Kidney (tissue), 14 donors: Measurements from ENCODE around the gene PTPRG. TPM values are rescaled to one million over a fixed set of nuclear protein-coding genes. Genes with fewer than 3 reads are reported as not detected.
A peak's percentile ranks its signal among the peaks of the same experiment; 100 is the strongest.

Source experiments
- DNase-seq, 5 donors: peaks; one replicate each; pipeline ENCODE4 v3.0.0-alpha.2; 2013 to 2020
- FAIRE-seq: peaks from 2 replicates; lab custom pipeline; 2012; peaks lifted over from hg19 to GRCh38; lab: Jason Lieb, UNC
- H3K27ac ChIP-seq, 2 donors: one replicate each; pipeline ENCODE4 v1.7.0; 2013; ENCODE audit warnings: low read depth in 2 of 2, low read length in 2 of 2, inconsistent platforms in 1 of 2
- H3K27me3 ChIP-seq: one replicate; pipeline ENCODE4 v1.7.1; 2013; ENCODE audit warnings: low read length, inconsistent platforms; ENCODE audit not compliant: control insufficient read depth, insufficient read depth
- H3K36me3 ChIP-seq, 3 donors: one replicate each; pipeline versions ENCODE4 v1.7.0 to v1.7.1; 2013; ENCODE audit warnings: low read length in 3 of 3, control low read depth in 1 of 3, inconsistent platforms in 1 of 3; ENCODE audit not compliant: insufficient read depth in 3 of 3, control insufficient read depth in 2 of 3
- H3K4me1 ChIP-seq, 3 donors: one replicate each; pipeline versions ENCODE4 v1.7.0 to v1.7.1; 2013; ENCODE audit warnings: low read length in 3 of 3, inconsistent platforms in 1 of 3, low read depth in 1 of 3; ENCODE audit not compliant: control insufficient read depth in 2 of 3, insufficient read depth in 2 of 3
- H3K4me3 ChIP-seq, 3 donors: one replicate each; pipeline versions ENCODE4 v1.7.0 to v1.8.1; 2013; ENCODE audit warnings: low read length in 3 of 3, control low read depth in 1 of 3, inconsistent platforms in 1 of 3
- H3K9ac ChIP-seq, 3 donors: one replicate each; pipeline versions ENCODE4 v1.7.0 to v1.7.1; 2013; ENCODE audit warnings: low read length in 3 of 3, control low read depth in 1 of 3, inconsistent platforms in 1 of 3
- H3K9me3 ChIP-seq, 3 donors: one replicate each; pipeline versions ENCODE4 v1.7.0 to v1.7.1; 2013; ENCODE audit warnings: low read length in 3 of 3, control low read depth in 1 of 3, inconsistent platforms in 1 of 3; ENCODE audit not compliant: control insufficient read depth in 2 of 3, insufficient read depth in 1 of 3
- intact Hi-C: fragments of 100-400 bp; cut with DNase I; formaldehyde crosslinking; loops from one replicate; pipeline ENCODE4 v1.11.1; 2022
- polyA plus RNA-seq: library from polyadenylated mRNA; stranded (reverse); fragments of 350-450 nt; fragmentation: Illumina TruSeq; extraction: RNeasy Lipid Tissue Mini Kit (QIAGEN cat#74804); gene quantifications from one replicate; pipeline ENCODE4 v1.2.3, GENCODE V29; 2014; ENCODE audit warnings: low read depth, low replicate concordance; ENCODE audit not compliant: insufficient read depth
- total RNA-seq: library from RNA; stranded (reverse); fragmentation: NEBNext Ultra II Directional; extraction: Animal tissue kit (Norgen Biotek cat#: 25700); gene quantifications from one replicate; pipeline ENCODE4 v1.2.1, GENCODE V29; 2021
- TF ChIP-seq, protein P1 (sequence below): IDR thresholded peaks from 3 replicates; pipeline ENCODE4 v1.5.1; 2012; ENCODE audit warnings: mild to moderate bottlenecking, moderate library complexity, borderline replicate concordance; ENCODE audit not compliant: insufficient read depth; ENCODE audit errors: extremely low read depth
- donor health status: control.
- donor health status: control.
- donor health status: control.
- donor health status: control.
- donor health status: control.
- donor health status: DM: yes; HTN: yes; CAD: no.
- donor health status: Normal renal cell carcinoma (clear cell type).

The PTPRG gene
- total and polyA plus RNA-seq, 2 donors from 2014 or later, result 9.2 to 154 TPM

DNA sequence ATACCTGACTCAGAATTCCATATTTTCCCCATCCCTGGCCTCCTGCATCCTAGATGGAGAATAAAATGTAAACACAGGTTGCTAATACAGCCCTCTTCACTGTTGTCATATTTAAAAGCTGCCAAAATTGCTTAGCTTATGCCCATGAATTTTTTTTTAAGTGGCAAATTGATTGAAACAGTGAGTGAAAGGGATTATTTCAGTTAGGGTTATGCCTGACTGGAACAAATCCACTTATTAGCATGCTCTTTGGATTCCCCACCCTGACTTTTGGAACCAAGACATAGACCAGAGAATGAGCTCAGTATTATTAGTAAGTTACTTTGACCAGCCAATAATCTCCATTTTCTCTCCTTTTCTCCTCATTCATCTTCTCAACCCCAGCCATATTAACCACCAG lies 567.3 kb downstream of the PTPRG start:
- peaks cover 0 to 4% (median 2%) of the 10 kb centered on the region in 3 donors for H3K4me1 ChIP-seq
- TF ChIP-seq, protein P1, sequence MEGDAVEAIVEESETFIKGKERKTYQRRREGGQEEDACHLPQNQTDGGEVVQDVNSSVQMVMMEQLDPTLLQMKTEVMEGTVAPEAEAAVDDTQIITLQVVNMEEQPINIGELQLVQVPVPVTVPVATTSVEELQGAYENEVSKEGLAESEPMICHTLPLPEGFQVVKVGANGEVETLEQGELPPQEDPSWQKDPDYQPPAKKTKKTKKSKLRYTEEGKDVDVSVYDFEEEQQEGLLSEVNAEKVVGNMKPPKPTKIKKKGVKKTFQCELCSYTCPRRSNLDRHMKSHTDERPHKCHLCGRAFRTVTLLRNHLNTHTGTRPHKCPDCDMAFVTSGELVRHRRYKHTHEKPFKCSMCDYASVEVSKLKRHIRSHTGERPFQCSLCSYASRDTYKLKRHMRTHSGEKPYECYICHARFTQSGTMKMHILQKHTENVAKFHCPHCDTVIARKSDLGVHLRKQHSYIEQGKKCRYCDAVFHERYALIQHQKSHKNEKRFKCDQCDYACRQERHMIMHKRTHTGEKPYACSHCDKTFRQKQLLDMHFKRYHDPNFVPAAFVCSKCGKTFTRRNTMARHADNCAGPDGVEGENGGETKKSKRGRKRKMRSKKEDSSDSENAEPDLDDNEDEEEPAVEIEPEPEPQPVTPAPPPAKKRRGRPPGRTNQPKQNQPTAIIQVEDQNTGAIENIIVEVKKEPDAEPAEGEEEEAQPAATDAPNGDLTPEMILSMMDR, result no peak
- no peak overlapping the region for H3K9ac ChIP-seq
- peaks cover 0 to 2% (median 0%) of the 10 kb centered on the region in 3 donors for H3K36me3 ChIP-seq
- no peaks in the 10 kb centered on the region for H3K27me3 ChIP-seq
- intact Hi-C loops, result no loop called here
- no peak overlapping the region for H3K4me3 ChIP-seq
- H3K27ac ChIP-seq, result no peak overlapping the region
- no peak for FAIRE-seq
- DNase-seq, result no peak
- H3K9me3 ChIP-seq, result no peaks in the 10 kb centered on the region

DNA sequence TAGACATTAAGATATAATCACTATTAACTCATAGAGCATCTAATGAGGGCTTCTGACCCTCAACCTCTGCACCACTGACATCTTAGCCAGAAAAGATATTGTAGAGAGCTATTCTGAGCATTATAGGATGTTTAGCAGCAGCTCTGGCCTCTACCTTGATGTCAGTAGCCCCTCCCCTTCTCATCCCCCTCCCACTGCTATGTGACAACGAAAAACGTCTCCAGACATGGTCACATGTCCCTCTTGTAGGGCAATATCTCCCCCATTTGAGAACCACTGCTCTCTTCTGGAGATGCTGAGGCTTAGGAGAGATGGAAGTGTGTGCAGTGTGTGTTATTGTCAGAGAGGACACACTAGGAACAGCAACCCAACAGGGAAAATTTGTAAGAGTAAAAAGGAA lies 569.7 kb downstream of the PTPRG start:
- intact Hi-C loops, result no loop called here
- H3K36me3 ChIP-seq, result peaks cover 0 to 2% (median 0%) of the 10 kb centered on the region in 3 donors
- no peak for DNase-seq
- no peaks in the 10 kb centered on the region for H3K9me3 ChIP-seq
- no peak overlapping the region for H3K27ac ChIP-seq
- no peaks in the 10 kb centered on the region for H3K27me3 ChIP-seq
- H3K9ac ChIP-seq, result no peak overlapping the region
- no peak overlapping the region for H3K4me3 ChIP-seq
- FAIRE-seq, result no peak
- H3K4me1 ChIP-seq, result peaks cover 0 to 2% (median 0%) of the 10 kb centered on the region in 3 donors
- TF ChIP-seq, protein P1, result no peak

DNA sequence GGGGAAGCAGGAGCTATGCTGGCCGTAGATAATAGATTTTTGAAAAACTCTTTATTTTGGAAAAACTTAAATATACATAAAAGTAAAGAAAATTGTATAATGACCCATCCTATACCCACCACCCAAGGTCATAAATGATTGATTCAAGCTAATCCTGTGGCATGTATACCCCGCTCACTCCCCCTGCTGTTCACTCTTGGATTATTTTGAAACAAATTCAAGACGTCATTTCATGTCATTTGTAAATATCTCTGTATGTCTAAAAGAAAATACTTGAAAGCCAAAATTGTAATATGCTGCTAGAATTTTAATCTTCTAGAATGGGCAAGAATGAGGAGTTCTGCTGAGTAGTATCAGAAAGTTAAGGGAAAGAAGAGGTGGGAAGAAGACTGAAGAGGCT lies 570.2 kb downstream of the PTPRG start:
- DNase-seq (no peak), FAIRE-seq (no peak)
- H3K27me3 ChIP-seq, result no peaks in the 10 kb centered on the region
- intact Hi-C loops, result no loop called here
- no peak overlapping the region for H3K9ac ChIP-seq
- H3K4me3 ChIP-seq, result no peak overlapping the region
- TF ChIP-seq, protein P1, result peak; percentile 10
- H3K4me1 ChIP-seq, result peaks cover 0 to 2% (median 0%) of the 10 kb centered on the region in 3 donors
- no peaks in the 10 kb centered on the region for H3K9me3 ChIP-seq
- peaks cover 0 to 2% (median 0%) of the 10 kb centered on the region in 3 donors for H3K36me3 ChIP-seq
- H3K27ac ChIP-seq, result no peak overlapping the region
